GM19239 (cell line): ENCODE data around the gene GAGE12C.
"Not testable (repeated sequence)": the region's sequence is repeated elsewhere in the genome, so short reads cannot be mapped to it uniquely, and the experiment has no call there.

Source experiments
- DNase-seq: peaks from one replicate; pipeline ENCODE4 v3.0.0; 2011; ENCODE audit warnings: low spot score; ENCODE audit not compliant: insufficient read length
- FAIRE-seq: peaks from 2 replicates; lab custom pipeline; 2011; peaks lifted over from hg19 to GRCh38; lab: Jason Lieb, UNC

GAGE12C gene

GRCh38 chrX:49531877-49532276 lies at the start of gene GAGE12C:
Gene GAGE12C, plus strand, starts transcription at chrX:49532177. Its CDS starts 1,155 bp downstream, at chrX:49533332.
- not testable (repeated sequence) for FAIRE-seq

GRCh38 chrX:49541433-49541832 lies 9.5 kb downstream of the GAGE12C start, which contains the start of gene GAGE12D:
Gene GAGE12D, plus strand, starts transcription at chrX:49541733. Its CDS starts 1,155 bp downstream, at chrX:49542888.
- DNase-seq, FAIRE-seq: not testable (repeated sequence)

More at GRCh38 chrX:49531877-49532276, at the start of gene GAGE12C:
- DNase-seq, result not testable (repeated sequence)

- FAIRE-seq, DNase-seq: not testable (repeated sequence)
These were observed 19.0 kb downstream of the GAGE12C start, which contains the start of gene GAGE12E for GRCh38 chrX:49550989-49551388. Gene GAGE12E, plus strand, starts transcription at chrX:49551289. Its CDS starts 1,155 bp downstream, at chrX:49552444.

GRCh38 chrX:49560542-49560941 lies 28.6 kb downstream of the GAGE12C start, which contains the start of gene GAGE12F:
Gene GAGE12F, plus strand, starts transcription at chrX:49560842. Its CDS starts 1,155 bp downstream, at chrX:49561997.
- not testable (repeated sequence) for DNase-seq, FAIRE-seq

- not testable (repeated sequence) for FAIRE-seq, DNase-seq
These were observed 36.8 kb downstream of the GAGE12C start for GRCh38 chrX:49568728-49569127.

GRCh38 chrX:49569152-49569551 lies 37.2 kb downstream of the GAGE12C start:
- FAIRE-seq, DNase-seq: not testable (repeated sequence)

- not testable (repeated sequence) for DNase-seq, FAIRE-seq
These were observed 38.1 kb downstream of the GAGE12C start, which contains the start of gene GAGE12G for GRCh38 chrX:49570100-49570499. Gene GAGE12G, plus strand, starts transcription at chrX:49570400. Its CDS starts 1,155 bp downstream, at chrX:49571555.

GRCh38 chrX:49579649-49580048 lies 47.7 kb downstream of the GAGE12C start, which contains the start of gene GAGE12H:
Gene GAGE12H, plus strand, starts transcription at chrX:49579949. Its CDS starts 1,155 bp downstream, at chrX:49581104.
- not testable (repeated sequence) for DNase-seq, FAIRE-seq
